ENCODE data around the gene ZNF358.

The ZNF358 gene

GRCh38 chr19:7559102-7559501 is 43.2 kb downstream of the ZNF358 start:
- no peak for DNase-seq (ENCODE audit: low read depth in 2 of 2)

GRCh38 chr19:7560255-7560654 is 44.4 kb downstream of the ZNF358 start:
- DNase-seq (ENCODE audit: low read depth in 2 of 2): no peak

GRCh38 chr19:7561325-7561724 is 45.4 kb downstream of the ZNF358 start:
- DNase-seq (ENCODE audit: low read depth in 2 of 2): no peak

GRCh38 chr19:7562646-7563393 is 46.9 kb downstream of the ZNF358 start:
- DNase-seq (ENCODE audit: low read depth in 2 of 2): no peak

GRCh38 chr19:7564866-7565265 is 49.0 kb downstream of the ZNF358 start:
- no peak for DNase-seq (ENCODE audit: low read depth in 2 of 2)

GRCh38 chr19:7565332-7565731 is 49.4 kb downstream of the ZNF358 start:
- DNase-seq (ENCODE audit: low read depth in 2 of 2): no peak

Data from stimulated activated CD8-positive, alpha-beta memory T cell treated with anti-CD3 and anti-CD28 coated beads, Interleukin-2, amount 100 ng/mL, for 48 hours (primary cell).